Measurements from ENCODE around the gene ABLIM1. TPM values are rescaled to one million over a fixed set of nuclear protein-coding genes. Genes with fewer than 3 reads are reported as not detected.
A peak's percentile ranks its signal among the peaks of the same experiment; 100 is the strongest.

Gene ABLIM1
- total and polyA plus RNA-seq, 2 of the 13 experiments (the other 11 are each of a cell fraction or from before 2014, with no cell fraction given) = 59.4 to 92.7 TPM

DNA sequence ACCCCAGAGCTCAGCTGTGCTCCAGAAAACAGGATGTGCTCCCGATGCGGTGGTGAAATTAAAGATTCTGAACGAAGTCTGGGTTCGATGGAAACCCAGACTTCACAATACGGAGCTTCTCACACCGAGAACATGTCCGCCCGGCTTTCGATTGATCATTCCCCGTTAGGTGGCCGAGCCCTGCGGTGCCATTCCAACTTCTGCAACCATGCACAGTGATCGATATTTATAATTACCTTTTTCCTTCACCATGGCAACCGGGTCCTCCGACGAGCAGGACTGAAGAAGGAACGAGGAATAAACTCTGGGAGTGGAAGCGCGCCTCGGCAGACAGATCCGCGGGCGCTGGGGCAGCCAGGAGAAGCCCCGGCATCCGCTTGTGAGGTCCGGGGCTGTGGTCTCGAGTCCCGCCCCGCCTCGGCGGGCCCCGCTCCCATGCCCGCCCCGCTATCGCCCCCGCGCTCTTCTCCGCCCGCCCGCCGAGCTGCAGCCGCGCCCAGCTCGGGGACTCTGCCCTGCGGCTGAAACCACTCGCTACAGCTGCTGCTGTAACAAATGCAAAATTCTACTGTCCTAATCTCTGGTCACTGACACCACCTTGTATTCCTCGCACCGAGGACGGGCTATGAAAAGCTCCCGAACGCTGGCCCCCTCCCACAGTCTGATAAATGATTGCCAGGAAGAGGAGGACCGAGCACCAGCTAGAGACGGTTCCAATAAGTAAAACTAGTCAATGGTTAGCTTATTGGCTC is 26.2 kb downstream of the ABLIM1 start (continued):
- TF ChIP-seq BRCA1 (CRISPR knock-in tag; IDR thresholded peaks at IDR 0.05) (no peak), PITX1 (CRISPR knock-in tag; IDR thresholded peaks at IDR 0.05) (no peak), ZNF652 (CRISPR knock-in tag; IDR thresholded peaks at IDR 0.05; ENCODE audit: borderline replicate concordance, low read depth) (no peak), ZBTB25 (CRISPR knock-in tag; IDR thresholded peaks at IDR 0.05) (no peak), FOXK2 (IDR thresholded peaks at IDR 0.05) (no peak), FOXA3 (CRISPR knock-in tag; IDR thresholded peaks at IDR 0.05) (no peak), ZBTB20 (CRISPR knock-in tag; IDR thresholded peaks at IDR 0.05; ENCODE audit: borderline replicate concordance, low read depth) (no peak), ISL2 (CRISPR knock-in tag; IDR thresholded peaks at IDR 0.05) (no peak), ZNF768 (CRISPR knock-in tag; IDR thresholded peaks at IDR 0.05) (peak; percentile 28; the same call in 1 of the 2 replicates), ZNF142 (CRISPR knock-in tag; IDR thresholded peaks at IDR 0.05) (no peak; the same call in 1 of the 2 replicates)
- TF ChIP-seq, protein P1, sequence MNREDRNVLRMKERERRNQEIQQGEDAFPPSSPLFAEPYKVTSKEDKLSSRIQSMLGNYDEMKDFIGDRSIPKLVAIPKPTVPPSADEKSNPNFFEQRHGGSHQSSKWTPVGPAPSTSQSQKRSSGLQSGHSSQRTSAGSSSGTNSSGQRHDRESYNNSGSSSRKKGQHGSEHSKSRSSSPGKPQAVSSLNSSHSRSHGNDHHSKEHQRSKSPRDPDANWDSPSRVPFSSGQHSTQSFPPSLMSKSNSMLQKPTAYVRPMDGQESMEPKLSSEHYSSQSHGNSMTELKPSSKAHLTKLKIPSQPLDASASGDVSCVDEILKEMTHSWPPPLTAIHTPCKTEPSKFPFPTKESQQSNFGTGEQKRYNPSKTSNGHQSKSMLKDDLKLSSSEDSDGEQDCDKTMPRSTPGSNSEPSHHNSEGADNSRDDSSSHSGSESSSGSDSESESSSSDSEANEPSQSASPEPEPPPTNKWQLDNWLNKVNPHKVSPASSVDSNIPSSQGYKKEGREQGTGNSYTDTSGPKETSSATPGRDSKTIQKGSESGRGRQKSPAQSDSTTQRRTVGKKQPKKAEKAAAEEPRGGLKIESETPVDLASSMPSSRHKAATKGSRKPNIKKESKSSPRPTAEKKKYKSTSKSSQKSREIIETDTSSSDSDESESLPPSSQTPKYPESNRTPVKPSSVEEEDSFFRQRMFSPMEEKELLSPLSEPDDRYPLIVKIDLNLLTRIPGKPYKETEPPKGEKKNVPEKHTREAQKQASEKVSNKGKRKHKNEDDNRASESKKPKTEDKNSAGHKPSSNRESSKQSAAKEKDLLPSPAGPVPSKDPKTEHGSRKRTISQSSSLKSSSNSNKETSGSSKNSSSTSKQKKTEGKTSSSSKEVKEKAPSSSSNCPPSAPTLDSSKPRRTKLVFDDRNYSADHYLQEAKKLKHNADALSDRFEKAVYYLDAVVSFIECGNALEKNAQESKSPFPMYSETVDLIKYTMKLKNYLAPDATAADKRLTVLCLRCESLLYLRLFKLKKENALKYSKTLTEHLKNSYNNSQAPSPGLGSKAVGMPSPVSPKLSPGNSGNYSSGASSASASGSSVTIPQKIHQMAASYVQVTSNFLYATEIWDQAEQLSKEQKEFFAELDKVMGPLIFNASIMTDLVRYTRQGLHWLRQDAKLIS (CRISPR knock-in tag; IDR thresholded peaks at IDR 0.05) = no peak
- TF ChIP-seq, protein P2, sequence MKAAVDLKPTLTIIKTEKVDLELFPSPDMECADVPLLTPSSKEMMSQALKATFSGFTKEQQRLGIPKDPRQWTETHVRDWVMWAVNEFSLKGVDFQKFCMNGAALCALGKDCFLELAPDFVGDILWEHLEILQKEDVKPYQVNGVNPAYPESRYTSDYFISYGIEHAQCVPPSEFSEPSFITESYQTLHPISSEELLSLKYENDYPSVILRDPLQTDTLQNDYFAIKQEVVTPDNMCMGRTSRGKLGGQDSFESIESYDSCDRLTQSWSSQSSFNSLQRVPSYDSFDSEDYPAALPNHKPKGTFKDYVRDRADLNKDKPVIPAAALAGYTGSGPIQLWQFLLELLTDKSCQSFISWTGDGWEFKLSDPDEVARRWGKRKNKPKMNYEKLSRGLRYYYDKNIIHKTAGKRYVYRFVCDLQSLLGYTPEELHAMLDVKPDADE (CRISPR knock-in tag; IDR thresholded peaks at IDR 0.05) = no peak
- TF ChIP-seq, protein P3, sequence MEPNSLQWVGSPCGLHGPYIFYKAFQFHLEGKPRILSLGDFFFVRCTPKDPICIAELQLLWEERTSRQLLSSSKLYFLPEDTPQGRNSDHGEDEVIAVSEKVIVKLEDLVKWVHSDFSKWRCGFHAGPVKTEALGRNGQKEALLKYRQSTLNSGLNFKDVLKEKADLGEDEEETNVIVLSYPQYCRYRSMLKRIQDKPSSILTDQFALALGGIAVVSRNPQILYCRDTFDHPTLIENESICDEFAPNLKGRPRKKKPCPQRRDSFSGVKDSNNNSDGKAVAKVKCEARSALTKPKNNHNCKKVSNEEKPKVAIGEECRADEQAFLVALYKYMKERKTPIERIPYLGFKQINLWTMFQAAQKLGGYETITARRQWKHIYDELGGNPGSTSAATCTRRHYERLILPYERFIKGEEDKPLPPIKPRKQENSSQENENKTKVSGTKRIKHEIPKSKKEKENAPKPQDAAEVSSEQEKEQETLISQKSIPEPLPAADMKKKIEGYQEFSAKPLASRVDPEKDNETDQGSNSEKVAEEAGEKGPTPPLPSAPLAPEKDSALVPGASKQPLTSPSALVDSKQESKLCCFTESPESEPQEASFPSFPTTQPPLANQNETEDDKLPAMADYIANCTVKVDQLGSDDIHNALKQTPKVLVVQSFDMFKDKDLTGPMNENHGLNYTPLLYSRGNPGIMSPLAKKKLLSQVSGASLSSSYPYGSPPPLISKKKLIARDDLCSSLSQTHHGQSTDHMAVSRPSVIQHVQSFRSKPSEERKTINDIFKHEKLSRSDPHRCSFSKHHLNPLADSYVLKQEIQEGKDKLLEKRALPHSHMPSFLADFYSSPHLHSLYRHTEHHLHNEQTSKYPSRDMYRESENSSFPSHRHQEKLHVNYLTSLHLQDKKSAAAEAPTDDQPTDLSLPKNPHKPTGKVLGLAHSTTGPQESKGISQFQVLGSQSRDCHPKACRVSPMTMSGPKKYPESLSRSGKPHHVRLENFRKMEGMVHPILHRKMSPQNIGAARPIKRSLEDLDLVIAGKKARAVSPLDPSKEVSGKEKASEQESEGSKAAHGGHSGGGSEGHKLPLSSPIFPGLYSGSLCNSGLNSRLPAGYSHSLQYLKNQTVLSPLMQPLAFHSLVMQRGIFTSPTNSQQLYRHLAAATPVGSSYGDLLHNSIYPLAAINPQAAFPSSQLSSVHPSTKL (CRISPR knock-in tag; IDR thresholded peaks at IDR 0.05) = peak; percentile 45

Data from HepG2 (cell line).